Ishikawa (cell line): ENCODE data around the gene GNG12.

ENCODE experiments used
- CEBPB ChIP-seq: IDR thresholded peaks from 2 replicates; pipeline ENCODE4 v1.6.1; 2012
- EGR1 ChIP-seq: IDR thresholded peaks from 2 replicates; pipeline ENCODE4 v1.6.1; 2012
- EP300 ChIP-seq: IDR thresholded peaks from 2 replicates; pipeline ENCODE4 v1.6.1; 2012; ENCODE audit warnings: borderline replicate concordance
- RAD21 ChIP-seq: IDR thresholded peaks from 2 replicates; pipeline ENCODE4 v1.6.1; 2012; ENCODE audit warnings: low read depth
- TCF12 ChIP-seq: IDR thresholded peaks from 2 replicates; pipeline ENCODE4 v1.6.1; 2012; ENCODE audit warnings: low read depth
- TEAD4 ChIP-seq: IDR thresholded peaks from 2 replicates; pipeline ENCODE4 v1.6.1; 2012
- YY1 ChIP-seq: IDR thresholded peaks from 2 replicates; pipeline ENCODE4 v1.6.1; 2012; ENCODE audit warnings: low read depth
- ZBTB7A ChIP-seq: IDR thresholded peaks from 2 replicates; pipeline ENCODE4 v1.6.1; 2012; ENCODE audit warnings: low read depth

DNA sequence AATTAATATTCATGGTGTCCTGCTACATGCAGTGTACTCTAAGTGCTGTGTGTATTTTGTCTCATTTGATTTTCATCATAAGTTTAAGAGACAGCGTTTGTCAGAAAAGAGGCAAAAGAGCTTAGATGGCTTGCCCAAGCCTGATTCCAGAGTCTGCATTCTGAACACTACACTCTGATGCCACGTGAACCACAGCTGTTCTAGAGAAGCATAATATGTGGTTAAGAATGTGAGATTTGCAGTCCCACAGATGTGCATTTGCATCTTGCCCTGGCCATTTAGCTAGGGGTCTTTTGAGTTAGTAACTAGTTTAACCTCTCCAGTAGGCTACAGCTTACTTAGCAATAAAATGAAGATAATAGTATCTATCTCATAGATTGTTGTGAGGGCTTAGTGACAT, 157.5 kb downstream of the GNG12 start:
- no peak for TF ChIP-seq EGR1
- TF ChIP-seq TEAD4, result no peak
- no peak for TF ChIP-seq RAD21
- no peak for TF ChIP-seq ZBTB7A
- TF ChIP-seq CEBPB, result no peak
- TF ChIP-seq YY1, result no peak
- TF ChIP-seq TCF12, result no peak
- TF ChIP-seq EP300, result no peak
